NCI-H2227 (cell line): ENCODE results near the gene IFT43.

Experiments used
- DNase-seq: peaks from one replicate; lab custom pipeline; 2025; ENCODE audit not compliant: unreplicated experiment; lab: John Stamatoyannopoulos, UW

Gene IFT43

GRCh38 chr14:76101391-76102379 is 116.1 kb downstream of the IFT43 start:
- no peak for DNase-seq

- DNase-seq, result no peak
Measured at GRCh38 chr14:76104802-76105355, 119.3 kb downstream of the IFT43 start.

DNA sequence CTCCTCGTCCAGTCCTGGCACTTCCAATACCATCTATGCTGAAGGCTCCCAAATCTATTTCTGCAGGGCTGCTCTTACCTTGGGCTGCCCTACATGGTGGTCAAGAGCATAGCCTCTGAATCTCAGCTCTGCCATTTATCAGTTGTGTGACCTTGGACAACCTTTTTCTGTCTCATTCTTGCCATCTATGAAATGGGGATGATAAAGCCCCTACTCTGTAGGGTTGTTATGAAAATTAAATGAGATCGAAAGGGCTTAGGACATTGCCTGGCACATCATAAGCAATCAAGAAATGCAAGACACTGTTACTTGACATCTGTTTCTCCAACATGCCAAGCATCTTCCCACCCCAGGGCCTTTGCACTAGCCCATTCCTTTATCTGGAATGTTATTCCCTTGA is 120.6 kb downstream of the IFT43 start:
- DNase-seq, result no peak

DNA sequence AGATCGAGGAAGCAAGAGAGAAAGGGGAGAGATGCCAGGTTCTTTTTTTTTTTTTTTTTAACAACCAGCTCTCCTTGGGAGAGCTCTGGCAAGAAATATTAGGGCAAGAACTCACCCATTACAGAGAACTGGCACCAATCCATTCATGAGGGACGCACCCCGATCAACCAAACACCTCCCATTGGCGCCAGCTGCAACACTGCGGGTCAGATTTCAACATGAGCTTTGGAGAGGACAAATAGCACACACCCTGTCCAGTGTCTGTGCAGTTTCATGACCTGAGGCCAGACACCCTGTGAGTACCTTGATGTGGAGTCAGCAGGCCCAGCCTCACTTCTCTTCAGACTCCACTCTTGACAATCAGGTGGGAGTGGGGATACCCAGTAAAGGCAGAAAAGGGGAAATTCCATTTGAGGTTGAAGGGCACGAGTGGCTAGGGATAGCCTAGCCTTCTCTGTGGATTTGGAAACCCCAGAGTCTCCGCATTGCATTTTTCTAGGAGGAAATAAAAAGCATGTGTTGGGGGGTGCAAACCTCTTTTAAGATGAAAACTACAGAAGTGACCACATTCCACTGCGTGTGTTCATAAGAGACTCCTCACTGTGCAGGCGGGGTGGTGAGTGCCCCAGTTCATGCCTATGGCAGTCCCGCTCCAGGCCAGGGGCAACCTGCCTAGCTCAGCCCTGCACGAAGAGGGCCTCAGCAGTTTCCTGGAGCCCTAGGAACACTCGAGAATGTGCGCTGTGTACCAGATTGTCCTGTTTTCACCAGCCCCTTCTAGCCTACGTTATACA is 123.7 kb downstream of the IFT43 start:
- DNase-seq, result no peak

DNA sequence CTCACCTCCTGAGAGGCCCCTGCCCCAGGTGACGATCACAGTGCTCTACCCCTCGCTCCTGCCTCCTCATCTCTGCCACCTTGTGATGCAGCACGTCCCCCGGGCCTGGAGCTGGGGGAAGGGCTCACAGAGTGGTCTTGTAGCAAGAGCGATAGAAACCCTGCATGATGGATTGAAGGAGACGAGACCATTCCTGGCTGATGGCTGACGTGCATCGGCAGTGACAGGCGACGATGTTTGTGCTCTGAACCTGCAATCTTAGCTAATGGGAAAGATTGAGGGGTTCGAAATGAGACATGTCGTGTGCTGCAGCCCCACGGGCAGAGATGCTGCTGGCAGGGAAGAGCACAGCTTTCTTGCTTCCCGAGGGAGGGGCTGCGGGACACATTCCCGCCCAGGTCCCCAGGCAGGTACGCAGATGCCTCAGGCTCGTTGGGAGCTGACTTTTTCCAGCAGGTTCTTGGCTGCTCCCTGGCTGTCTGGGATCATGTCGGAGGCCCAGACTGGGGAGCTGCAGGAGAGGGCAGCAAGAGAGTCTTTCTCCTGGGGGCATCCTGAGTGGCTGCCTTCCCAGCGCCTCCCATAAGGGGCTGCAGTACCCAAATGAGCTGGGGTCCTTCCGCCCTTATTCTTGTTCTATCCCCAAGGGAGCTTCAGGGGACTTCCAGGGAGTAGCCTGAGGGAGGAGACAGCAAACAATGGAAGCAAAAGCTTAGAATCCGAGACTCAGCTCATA is 127.5 kb downstream of the IFT43 start:
- DNase-seq, result no peak

DNA sequence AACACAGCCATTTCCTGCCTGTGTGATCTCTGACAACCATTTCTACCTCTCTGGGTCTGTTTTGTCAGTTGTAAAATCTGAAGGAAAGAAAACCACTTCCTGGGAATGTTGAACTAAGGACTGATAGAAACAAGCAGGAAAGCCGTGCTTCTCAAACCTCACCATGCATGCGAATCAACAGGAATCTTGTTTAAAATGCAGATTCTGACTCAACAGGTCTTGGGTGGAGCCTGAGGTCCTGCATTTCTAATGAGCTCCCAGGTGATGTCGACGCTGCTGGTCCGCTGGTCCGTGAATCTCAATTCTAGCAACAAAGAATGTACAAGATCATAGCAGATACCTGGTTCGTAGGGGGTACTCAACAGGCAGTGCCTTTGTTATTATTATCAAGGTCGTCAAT is 128.1 kb downstream of the IFT43 start:
- DNase-seq, result no peak

- no peak for DNase-seq
Measured at GRCh38 chr14:76115010-76115422, 129.5 kb downstream of the IFT43 start.

GRCh38 chr14:76117789-76118484 is 132.4 kb downstream of the IFT43 start:
- peak; percentile 93 for DNase-seq

DNA sequence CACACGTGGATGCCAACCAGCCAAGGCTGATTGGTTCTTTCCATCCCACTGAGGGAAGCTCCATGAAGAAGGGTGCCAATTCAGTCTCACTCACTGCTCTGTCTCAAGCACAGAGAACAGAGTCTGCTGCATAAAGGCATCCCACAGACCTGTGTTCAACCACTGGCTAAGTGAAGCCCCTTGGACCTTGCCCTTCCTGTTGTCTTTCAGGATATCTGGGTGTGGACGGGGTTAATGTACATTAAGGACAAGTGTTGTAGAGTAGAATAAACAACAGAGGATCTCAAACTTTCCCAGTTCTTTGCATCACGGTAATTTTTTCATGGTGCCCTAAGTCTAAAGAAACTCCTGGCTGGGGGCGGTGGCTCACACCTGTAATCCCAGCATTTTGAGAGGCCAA is 133.0 kb downstream of the IFT43 start:
- no peak for DNase-seq

- DNase-seq, result no peak
Measured at GRCh38 chr14:76121089-76121748, 135.7 kb downstream of the IFT43 start.

- DNase-seq, result no peak
Measured at GRCh38 chr14:76123426-76124225, 138.1 kb downstream of the IFT43 start.

GRCh38 chr14:76125511-76125910 is 139.9 kb downstream of the IFT43 start:
- DNase-seq, result no peak

DNA sequence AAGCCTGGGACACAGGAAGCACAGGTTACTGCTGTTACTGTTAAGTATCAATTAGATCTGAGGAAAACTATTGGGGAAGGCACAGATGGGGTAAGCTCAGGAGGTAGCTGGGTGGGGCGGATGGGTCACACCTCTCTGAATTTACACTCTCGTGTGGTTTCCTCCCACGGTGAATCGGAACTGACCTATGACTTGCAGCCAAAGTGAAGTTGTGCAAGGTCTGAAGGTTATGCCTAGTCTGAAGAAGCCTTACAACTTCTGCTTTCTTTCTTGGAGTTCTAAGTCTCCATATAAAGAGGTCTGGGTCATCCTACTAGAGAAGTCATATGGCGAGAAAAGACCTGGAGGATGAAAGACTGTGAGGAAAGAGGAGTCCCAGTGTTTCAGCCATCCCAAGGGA is 140.5 kb downstream of the IFT43 start:
- DNase-seq, result no peak

- DNase-seq, result no peak
Measured at GRCh38 chr14:76129851-76130576, 144.5 kb downstream of the IFT43 start.

DNA sequence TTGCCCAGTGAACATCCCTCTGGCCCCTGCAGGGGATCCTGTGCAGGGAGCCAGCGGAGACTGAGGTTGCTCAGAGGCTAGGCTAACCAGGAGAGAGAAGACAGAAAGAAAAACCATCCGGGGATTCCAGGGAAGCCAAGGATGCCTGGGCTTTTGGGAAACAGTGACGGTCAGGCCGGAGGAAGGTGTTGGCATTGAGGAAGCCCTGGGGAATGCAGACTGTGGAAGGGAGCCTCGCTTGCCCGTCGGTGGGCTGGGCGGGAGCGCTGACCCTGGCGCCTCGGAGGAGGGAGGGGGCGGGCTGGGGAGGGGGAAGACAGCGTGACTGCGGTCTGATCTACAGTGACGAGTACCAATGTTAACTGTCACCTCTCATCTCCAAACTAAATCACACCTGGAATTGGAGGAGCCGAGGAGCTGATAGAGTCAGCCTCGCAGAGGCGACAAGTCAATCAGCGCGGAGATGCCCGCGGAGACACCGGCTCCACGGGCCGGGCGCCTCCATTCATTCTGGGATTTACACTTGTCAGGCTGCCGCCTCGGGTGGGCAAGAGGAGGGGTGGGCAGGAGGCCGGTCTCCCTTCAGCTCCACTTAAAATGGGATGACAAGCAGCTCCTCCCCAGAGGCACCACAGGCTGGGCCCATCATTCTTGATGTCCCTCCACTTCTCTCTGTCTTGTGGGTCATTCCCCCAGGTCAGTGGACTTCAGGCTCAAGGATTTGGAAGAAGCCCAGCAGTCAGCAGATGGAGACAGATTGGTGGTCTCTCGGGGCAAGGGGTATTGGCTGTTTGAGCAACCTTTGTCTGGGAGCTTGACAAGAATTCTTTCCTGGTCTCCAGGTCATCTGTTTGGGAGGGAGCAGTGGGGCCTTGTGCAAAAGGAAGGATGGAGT is 145.8 kb downstream of the IFT43 start:
- DNase-seq, result no peak

- no peak for DNase-seq
Measured at GRCh38 chr14:76133103-76133502, 147.5 kb downstream of the IFT43 start.
